Measurements from ENCODE around the gene FAM167B.

DNA sequence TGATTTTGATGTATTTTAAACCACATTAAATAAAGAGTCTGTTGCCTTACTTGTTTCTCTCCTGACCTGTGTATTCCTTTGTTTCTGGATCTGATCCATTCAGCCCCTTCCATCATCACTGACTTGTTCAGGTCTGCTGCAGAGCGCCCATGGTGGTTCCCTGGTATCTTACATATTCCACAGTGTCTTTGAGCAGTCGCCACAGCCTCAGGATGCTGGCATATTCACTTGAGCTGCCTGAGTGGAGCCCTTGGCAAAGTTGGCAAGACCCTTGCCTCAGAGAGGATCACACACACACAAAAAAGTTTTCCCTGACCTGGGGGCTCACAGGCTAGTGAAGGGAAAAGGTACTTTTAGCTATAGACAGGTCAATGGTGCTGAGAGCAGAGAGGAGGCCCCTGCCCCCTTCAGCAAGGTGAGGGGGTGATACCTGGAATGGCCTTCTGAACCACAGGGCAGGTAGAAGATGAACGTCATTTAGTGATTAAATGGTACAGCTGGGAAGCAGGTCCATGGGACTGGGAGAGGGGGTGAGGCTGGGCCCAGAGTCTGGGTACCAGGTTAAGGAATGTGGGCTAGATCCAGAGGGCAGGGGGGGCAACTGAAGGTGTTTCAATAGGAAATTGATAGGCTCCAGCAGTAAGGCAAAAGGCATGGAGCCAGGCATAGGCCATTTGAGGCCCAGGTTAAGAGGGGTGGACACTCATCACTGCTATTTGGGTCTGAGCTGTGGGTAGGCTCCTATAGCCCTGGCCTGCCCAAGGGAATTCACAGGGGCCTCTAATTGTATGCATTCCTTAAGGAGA, 48.6 kb upstream of the FAM167B start:
- no peak for TF ChIP-seq POLR2A (IDR thresholded peaks at IDR 0.05; ENCODE audit: low read depth, low read length)
- no peak for TF ChIP-seq MXI1 (IDR thresholded peaks at IDR 0.05; ENCODE audit: borderline replicate concordance, low read depth, low read length)
- no peak for TF ChIP-seq FOS (IDR thresholded peaks at IDR 0.05; ENCODE audit: low read depth, low read length)
- TF ChIP-seq RAD21 (IDR thresholded peaks at IDR 0.05; ENCODE audit: low read length): no peak
- TF ChIP-seq, protein P1, sequence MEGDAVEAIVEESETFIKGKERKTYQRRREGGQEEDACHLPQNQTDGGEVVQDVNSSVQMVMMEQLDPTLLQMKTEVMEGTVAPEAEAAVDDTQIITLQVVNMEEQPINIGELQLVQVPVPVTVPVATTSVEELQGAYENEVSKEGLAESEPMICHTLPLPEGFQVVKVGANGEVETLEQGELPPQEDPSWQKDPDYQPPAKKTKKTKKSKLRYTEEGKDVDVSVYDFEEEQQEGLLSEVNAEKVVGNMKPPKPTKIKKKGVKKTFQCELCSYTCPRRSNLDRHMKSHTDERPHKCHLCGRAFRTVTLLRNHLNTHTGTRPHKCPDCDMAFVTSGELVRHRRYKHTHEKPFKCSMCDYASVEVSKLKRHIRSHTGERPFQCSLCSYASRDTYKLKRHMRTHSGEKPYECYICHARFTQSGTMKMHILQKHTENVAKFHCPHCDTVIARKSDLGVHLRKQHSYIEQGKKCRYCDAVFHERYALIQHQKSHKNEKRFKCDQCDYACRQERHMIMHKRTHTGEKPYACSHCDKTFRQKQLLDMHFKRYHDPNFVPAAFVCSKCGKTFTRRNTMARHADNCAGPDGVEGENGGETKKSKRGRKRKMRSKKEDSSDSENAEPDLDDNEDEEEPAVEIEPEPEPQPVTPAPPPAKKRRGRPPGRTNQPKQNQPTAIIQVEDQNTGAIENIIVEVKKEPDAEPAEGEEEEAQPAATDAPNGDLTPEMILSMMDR (conservative IDR thresholded peaks at IDR 0.05; ENCODE audit: low read depth, low read length): no peak
- no peak for TF ChIP-seq RFX5 (IDR thresholded peaks at IDR 0.05; ENCODE audit: low read depth, low read length)
- no peak for TF ChIP-seq RCOR1 (IDR thresholded peaks at IDR 0.05; ENCODE audit: insufficient replicate concordance, low read length)
- TF ChIP-seq, protein P2, sequence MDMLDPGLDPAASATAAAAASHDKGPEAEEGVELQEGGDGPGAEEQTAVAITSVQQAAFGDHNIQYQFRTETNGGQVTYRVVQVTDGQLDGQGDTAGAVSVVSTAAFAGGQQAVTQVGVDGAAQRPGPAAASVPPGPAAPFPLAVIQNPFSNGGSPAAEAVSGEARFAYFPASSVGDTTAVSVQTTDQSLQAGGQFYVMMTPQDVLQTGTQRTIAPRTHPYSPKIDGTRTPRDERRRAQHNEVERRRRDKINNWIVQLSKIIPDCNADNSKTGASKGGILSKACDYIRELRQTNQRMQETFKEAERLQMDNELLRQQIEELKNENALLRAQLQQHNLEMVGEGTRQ (IDR thresholded peaks at IDR 0.05; ENCODE audit: low read depth, low read length): no peak
- TF ChIP-seq NFE2L2 (IDR thresholded peaks at IDR 0.05; ENCODE audit: low read depth, low read length): no peak
- TF ChIP-seq BHLHE40 (IDR thresholded peaks at IDR 0.05; ENCODE audit: low read depth, low read length): no peak
- TF ChIP-seq CEBPB (IDR thresholded peaks at IDR 0.05; ENCODE audit: low read depth, low read length): no peak
- TF ChIP-seq MAFK (IDR thresholded peaks at IDR 0.05; ENCODE audit: low read depth, low read length): no peak

Measured in IMR-90 (cell line).